Fibroblast of the aortic adventitia (primary cell): Measurements from ENCODE around the gene MME. TPM values are rescaled to one million over a fixed set of nuclear protein-coding genes. Genes with fewer than 3 reads are reported as not detected.

Source experiments
- DNase-seq: peaks from one replicate; pipeline ENCODE4 v3.0.0-alpha.2; 2010; ENCODE audit warnings: low read depth
- H3K4me3 ChIP-seq: 2 replicates; pipeline ENCODE4 v1.5.1; 2011; ENCODE audit warnings: low read depth, mild to moderate bottlenecking, control low read depth, low read length, moderate library complexity
- CTCF ChIP-seq: IDR thresholded peaks from 2 replicates; pipeline ENCODE4 v1.5.1; 2011; ENCODE audit warnings: mild to moderate bottlenecking, low read length, control low read depth, inconsistent platforms; ENCODE audit not compliant: insufficient read depth
- total RNA-seq: library from RNA; depleted of rRNA; stranded (reverse); fragments of >200 nt; gene quantifications from 2 replicates; pipeline ENCODE4 v1.2.3, GENCODE V29; 2012; ENCODE audit warnings: low replicate concordance

MME gene
- total RNA-seq, 1 donor = 101 TPM

- H3K4me3 ChIP-seq = no peak overlapping the region
- no peak for TF ChIP-seq CTCF
- DNase-seq = peak; percentile 63
Observed at GRCh38 chr3:155065537-155065936, 14.6 kb upstream of the MME start.

GRCh38 chr3:155069729-155070128, 10.4 kb upstream of the MME start:
- H3K4me3 ChIP-seq = no peak overlapping the region
- peak; percentile 51 for DNase-seq
- TF ChIP-seq CTCF = no peak

- DNase-seq = no peak
- no peak for TF ChIP-seq CTCF
- H3K4me3 ChIP-seq = no peak overlapping the region
Observed at GRCh38 chr3:155070316-155070715, 9.8 kb upstream of the MME start.

- DNase-seq = peak; percentile 97
- no peak overlapping the region for H3K4me3 ChIP-seq
- peak; percentile 4 for TF ChIP-seq CTCF
Observed at GRCh38 chr3:155070932-155071387, 9.2 kb upstream of the MME start.

- H3K4me3 ChIP-seq = no peak overlapping the region
- DNase-seq = no peak
- no peak for TF ChIP-seq CTCF
Observed at GRCh38 chr3:155075200-155075599, 4.9 kb upstream of the MME start.

- no peak overlapping the region for H3K4me3 ChIP-seq
- DNase-seq = no peak
- no peak for TF ChIP-seq CTCF
Observed at GRCh38 chr3:155076888-155077287, 3.2 kb upstream of the MME start.
